ENCODE data around the gene ORM1. TPM values are rescaled to one million over a fixed set of nuclear protein-coding genes. Genes with fewer than 3 reads are reported as not detected.
"Not testable (repeated sequence)": the region's sequence is repeated elsewhere in the genome, so short reads cannot be mapped to it uniquely, and the experiment has no call there.

The ORM1 gene
- total RNA-seq: 3.1 TPM
- 3.4 TPM for polyA plus RNA-seq
- long read RNA-seq, donor 1: 0 reads
- long read RNA-seq, donor 2: 0 reads
- long read RNA-seq, donor 3: 0 reads
- long read RNA-seq, donor 4: 0 reads
- long read RNA-seq, donor 5, partial matches to known transcripts: 0 of 2 reads
- long read RNA-seq, donor 5, other reads (novel, unspliced or antisense): 0 of 2 reads
- long read RNA-seq, donor 6, partial matches to known transcripts: 0 of 1 reads
- long read RNA-seq, donor 6, other reads (novel, unspliced or antisense): 0 of 1 reads
- long read RNA-seq, donor 7, partial matches to known transcripts: 0 of 1 reads
- long read RNA-seq, donor 7, other reads (novel, unspliced or antisense): 0 of 1 reads
- long read RNA-seq, donor 8: 0 reads
- long read RNA-seq, donor 9, partial matches to known transcripts: 0 of 1 reads
- long read RNA-seq, donor 9, other reads (novel, unspliced or antisense): 0 of 1 reads
- long read RNA-seq, donor 10: 0 reads

DNA sequence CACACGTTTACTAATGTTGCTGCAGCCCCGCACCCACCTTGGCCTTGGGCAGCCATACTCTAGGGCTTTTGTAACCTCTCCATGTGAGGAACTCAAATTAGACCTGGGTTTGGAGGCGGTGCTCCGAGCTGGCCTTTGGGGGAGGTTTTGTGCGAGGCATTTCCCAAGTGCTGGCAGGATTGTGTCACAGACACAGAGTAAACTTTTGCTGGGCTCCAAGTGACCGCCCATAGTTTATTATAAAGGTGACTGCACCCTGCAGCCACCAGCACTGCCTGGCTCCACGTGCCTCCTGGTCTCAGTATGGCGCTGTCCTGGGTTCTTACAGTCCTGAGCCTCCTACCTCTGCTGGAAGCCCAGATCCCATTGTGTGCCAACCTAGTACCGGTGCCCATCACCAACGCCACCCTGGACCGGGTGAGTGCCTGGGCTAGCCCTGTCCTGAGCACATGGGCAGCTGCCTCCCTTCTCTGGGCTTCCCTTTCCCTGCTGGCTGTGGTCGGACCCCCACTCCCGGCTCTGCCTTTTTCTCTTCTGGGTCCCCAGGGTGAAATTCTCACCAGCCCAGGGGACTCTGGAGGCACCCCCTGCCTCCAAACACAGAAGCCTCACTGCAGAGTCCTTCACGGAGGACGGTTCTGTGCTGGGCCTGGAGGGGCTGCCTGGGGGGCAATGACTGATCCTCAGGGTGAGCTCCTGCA lies at the start of gene ORM1:
Gene ORM1, plus strand, starts transcription at position 268 of the 701 bp plus-strand sequence. Its CDS starts 36 bp downstream, at position 304.
- WGBS: 90% methylated on average over 4 of the region's 15 CpGs

DNA sequence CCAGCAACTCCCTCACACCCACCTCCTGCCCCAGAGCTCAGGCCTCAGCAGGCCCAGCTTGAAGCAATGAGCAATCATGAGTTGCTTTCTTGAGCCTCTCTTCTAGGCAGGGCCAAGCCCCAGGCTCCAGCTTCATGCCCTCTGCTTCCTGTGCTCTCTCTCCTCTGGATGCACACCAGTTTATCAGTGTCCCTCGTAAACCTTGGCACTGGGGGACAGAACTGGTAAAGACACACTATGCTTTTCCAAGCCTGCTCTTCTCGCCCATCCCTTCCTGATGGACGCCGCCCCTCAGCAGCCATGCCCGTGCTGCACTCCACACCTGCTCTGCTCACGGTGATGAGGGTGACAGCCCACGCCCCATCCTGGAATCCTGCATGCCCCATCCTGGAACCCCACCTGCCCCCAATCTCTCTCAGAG lies 49.4 kb upstream of the ORM1 start:
- H3K27ac ChIP-seq (ENCODE audit: low read depth in 1 of 2, low read length in 1 of 2): no peak overlapping the region
- no peak for DNase-seq (ENCODE audit: low read depth in 6 of 9, low spot score in 9 of 9)
- WGBS: 88% methylated on average over 7 of the region's 7 CpGs

More for the DNA sequence above, at the start of gene ORM1:
- not testable (repeated sequence) for H3K27me3 ChIP-seq (ENCODE audit: control insufficient read depth in 2 of 2, insufficient read depth in 1 of 2, low read length in 1 of 2); H3K4me3 ChIP-seq (ENCODE audit: low read length in 2 of 2); H3K27ac ChIP-seq (ENCODE audit: low read depth in 1 of 2, low read length in 1 of 2); H3K9me3 ChIP-seq (ENCODE audit: control insufficient read depth in 2 of 2, insufficient read depth in 1 of 2, low read length in 1 of 2); H3K36me3 ChIP-seq (ENCODE audit: control insufficient read depth in 2 of 2, insufficient read depth in 2 of 2, low read length in 1 of 2); DNase-seq (ENCODE audit: low read depth in 6 of 9, low spot score in 9 of 9); H3K4me1 ChIP-seq (ENCODE audit: control insufficient read depth in 2 of 2, insufficient read depth in 2 of 2, low read length in 2 of 2)

DNA sequence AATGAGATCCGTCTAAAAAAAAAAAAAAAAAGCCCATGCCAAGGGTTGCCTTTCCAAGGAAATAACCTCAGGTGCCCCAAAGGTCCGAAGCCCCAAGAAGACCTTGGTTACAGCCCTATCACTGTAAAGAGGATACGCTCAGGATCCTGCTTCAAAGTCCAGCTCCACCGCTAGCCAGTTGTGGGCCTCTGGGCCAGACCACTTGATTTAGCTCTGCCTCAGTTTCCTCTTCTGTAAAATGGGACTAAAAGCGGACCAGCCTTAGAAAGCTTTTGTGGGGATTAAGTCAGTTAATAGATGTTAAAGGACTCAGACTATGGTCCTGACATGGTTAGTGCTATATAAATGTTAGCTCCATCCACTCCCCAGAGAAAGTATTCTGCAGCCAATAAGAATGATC lies 48.7 kb upstream of the ORM1 start:
- DNase-seq (ENCODE audit: low read depth in 6 of 9, low spot score in 9 of 9): no peak

More for the DNA sequence above, 49.4 kb upstream of the ORM1 start:
- Histone ChIP-seq H3K9me3 (ENCODE audit: control insufficient read depth in 2 of 2, insufficient read depth in 1 of 2, low read length in 1 of 2) (no peaks in the 10 kb centered on the region), H3K4me3 (ENCODE audit: low read length in 2 of 2) (no peak overlapping the region), H3K27me3 (ENCODE audit: control insufficient read depth in 2 of 2, insufficient read depth in 1 of 2, low read length in 1 of 2) (no peaks in the 10 kb centered on the region), H3K4me1 (ENCODE audit: control insufficient read depth in 2 of 2, insufficient read depth in 2 of 2, low read length in 2 of 2) (no peaks in the 10 kb centered on the region), H3K36me3 (ENCODE audit: control insufficient read depth in 2 of 2, insufficient read depth in 2 of 2, low read length in 1 of 2) (no peaks in the 10 kb centered on the region)

DNA sequence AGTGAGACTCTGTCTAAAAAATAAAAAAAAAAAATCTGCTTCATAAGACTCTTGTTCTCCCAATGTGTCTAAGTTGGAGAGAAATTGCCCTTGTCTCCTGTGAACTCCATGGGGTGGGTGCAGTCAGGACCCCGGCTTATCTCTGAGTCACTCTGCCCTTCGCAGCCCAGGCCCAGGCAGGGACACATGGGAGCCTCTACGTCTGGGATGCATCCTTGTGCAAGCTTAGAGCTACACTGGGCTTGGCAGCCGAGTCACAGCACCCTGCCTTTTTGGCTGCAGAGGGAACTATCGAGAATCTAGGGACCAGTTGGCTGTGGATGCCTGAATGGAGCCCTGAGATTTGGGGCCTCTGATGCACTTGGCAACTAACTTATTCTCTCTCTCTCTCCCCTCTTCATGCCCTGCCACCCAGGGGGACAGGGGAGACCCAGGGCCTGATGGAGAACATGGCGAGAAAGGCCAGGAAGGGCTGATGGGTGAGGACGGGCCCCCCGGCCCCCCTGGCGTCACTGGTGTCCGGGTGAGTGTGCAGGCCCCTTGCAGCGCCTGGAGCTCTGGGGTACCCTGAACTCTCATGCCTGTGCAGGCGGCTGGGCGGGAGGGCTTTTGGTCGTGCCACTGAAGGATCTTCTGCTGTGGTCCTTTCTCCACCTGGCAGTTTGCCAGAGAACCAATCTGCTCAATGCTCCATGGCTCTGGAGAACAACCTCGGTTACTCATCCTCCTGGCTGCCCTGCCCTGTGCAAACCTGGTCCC lies 47.5 kb upstream of the ORM1 start:
- DNase-seq (ENCODE audit: low read depth in 6 of 9, low spot score in 9 of 9): no peak
- 92% methylated on average over 15 of the region's 15 CpGs for WGBS
- Histone ChIP-seq H3K4me3 (ENCODE audit: low read length in 2 of 2) (no peak overlapping the region), H3K27ac (ENCODE audit: low read depth in 1 of 2, low read length in 1 of 2) (no peak overlapping the region), H3K36me3 (ENCODE audit: control insufficient read depth in 2 of 2, insufficient read depth in 2 of 2, low read length in 1 of 2) (no peaks in the 10 kb centered on the region), H3K4me1 (ENCODE audit: control insufficient read depth in 2 of 2, insufficient read depth in 2 of 2, low read length in 2 of 2) (no peaks in the 10 kb centered on the region), H3K9me3 (ENCODE audit: control insufficient read depth in 2 of 2, insufficient read depth in 1 of 2, low read length in 1 of 2) (no peaks in the 10 kb centered on the region), H3K27me3 (ENCODE audit: control insufficient read depth in 2 of 2, insufficient read depth in 1 of 2, low read length in 1 of 2) (no peaks in the 10 kb centered on the region)

More for the DNA sequence above, 48.7 kb upstream of the ORM1 start:
- no peak overlapping the region for H3K27ac ChIP-seq (ENCODE audit: low read depth in 1 of 2, low read length in 1 of 2)
- H3K4me1 ChIP-seq (ENCODE audit: control insufficient read depth in 2 of 2, insufficient read depth in 2 of 2, low read length in 2 of 2): no peaks in the 10 kb centered on the region
- H3K4me3 ChIP-seq (ENCODE audit: low read length in 2 of 2): no peak overlapping the region
- H3K9me3 ChIP-seq (ENCODE audit: control insufficient read depth in 2 of 2, insufficient read depth in 1 of 2, low read length in 1 of 2): no peaks in the 10 kb centered on the region
- no peaks in the 10 kb centered on the region for H3K27me3 ChIP-seq (ENCODE audit: control insufficient read depth in 2 of 2, insufficient read depth in 1 of 2, low read length in 1 of 2)
- 96% methylated on average over 5 of the region's 5 CpGs for WGBS
- no peaks in the 10 kb centered on the region for H3K36me3 ChIP-seq (ENCODE audit: control insufficient read depth in 2 of 2, insufficient read depth in 2 of 2, low read length in 1 of 2)

DNA sequence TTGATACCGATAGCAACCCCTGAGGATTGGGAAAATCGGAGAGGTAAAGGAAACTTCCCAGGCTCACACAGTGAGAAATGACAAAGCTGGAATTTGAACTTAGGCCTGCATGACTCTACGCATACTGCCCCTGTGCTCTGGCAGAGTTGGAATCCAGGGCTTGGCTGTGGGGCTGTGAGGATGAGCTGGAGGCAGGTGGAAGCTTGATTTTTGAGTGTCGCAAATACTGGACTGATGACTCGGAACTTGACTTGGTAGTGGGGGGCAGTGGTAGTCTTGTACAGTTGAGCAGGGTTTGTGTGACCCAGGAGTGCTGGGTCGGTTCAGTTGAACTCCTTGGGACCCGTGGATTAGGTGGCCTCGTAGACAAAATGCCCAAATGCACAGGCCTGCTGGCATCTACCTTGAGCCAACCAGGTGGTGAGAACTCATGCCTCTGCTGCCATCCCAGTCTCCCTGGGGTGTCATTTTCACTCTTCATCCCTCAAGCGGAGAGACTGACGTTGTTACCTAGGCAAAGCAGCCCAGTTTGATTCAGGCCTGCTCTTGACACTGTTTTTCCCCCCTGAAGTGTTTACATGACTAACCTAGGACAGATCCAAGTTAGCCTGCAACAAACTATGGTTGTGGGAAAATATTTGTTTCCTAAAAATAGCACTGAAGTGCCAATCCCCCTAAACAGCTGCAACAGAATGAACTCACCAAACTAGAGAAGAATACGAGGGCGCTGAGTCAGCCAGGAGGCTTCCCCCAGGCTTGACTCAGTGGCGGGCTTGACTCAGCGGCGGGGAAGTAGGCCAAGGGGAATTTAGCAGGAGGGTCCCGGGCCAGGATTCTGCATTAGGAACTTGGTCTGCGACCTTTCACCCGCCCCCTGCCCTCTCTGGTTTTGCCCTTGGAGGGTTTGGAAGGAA lies 45.7 kb upstream of the ORM1 start:
- Histone ChIP-seq H3K27me3 (ENCODE audit: control insufficient read depth in 2 of 2, insufficient read depth in 1 of 2, low read length in 1 of 2) (no peaks in the 10 kb centered on the region), H3K4me3 (ENCODE audit: low read length in 2 of 2) (no peak overlapping the region), H3K36me3 (ENCODE audit: control insufficient read depth in 2 of 2, insufficient read depth in 2 of 2, low read length in 1 of 2) (no peaks in the 10 kb centered on the region), H3K27ac (ENCODE audit: low read depth in 1 of 2, low read length in 1 of 2) (no peak overlapping the region), H3K4me1 (ENCODE audit: control insufficient read depth in 2 of 2, insufficient read depth in 2 of 2, low read length in 2 of 2) (no peaks in the 10 kb centered on the region), H3K9me3 (ENCODE audit: control insufficient read depth in 2 of 2, insufficient read depth in 1 of 2, low read length in 1 of 2) (no peaks in the 10 kb centered on the region)
- 92% methylated on average over 18 of the region's 18 CpGs for WGBS
- no peak for DNase-seq (ENCODE audit: low read depth in 6 of 9, low spot score in 9 of 9)

DNA sequence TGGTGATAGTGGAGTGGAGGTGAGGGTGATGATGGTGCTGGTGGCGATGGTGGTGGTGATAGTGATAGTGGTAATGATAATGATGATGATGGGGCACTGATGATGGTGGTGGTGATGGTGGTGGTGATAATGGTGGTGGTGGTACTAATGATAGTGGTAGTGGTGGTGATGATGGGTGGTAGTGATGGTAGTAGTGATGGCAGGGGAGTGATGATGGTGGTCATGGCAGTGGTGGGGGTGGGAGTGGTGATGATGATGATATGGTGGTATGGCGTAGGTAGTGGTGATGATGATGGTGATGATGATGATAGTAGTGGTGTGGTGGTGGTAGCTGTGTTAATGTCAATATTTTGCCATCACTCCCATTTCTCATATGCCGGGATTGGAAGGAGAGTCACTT lies 44.5 kb upstream of the ORM1 start:
- no peak for DNase-seq (ENCODE audit: low read depth in 6 of 9, low spot score in 9 of 9)
- Histone ChIP-seq H3K36me3 (ENCODE audit: control insufficient read depth in 2 of 2, insufficient read depth in 2 of 2, low read length in 1 of 2) (no peaks in the 10 kb centered on the region), H3K9me3 (ENCODE audit: control insufficient read depth in 2 of 2, insufficient read depth in 1 of 2, low read length in 1 of 2) (no peaks in the 10 kb centered on the region), H3K4me1 (ENCODE audit: control insufficient read depth in 2 of 2, insufficient read depth in 2 of 2, low read length in 2 of 2) (peaks cover 0 to 4% of the 10 kb centered on the region in 2 donors), H3K27me3 (ENCODE audit: control insufficient read depth in 2 of 2, insufficient read depth in 1 of 2, low read length in 1 of 2) (no peaks in the 10 kb centered on the region), H3K4me3 (ENCODE audit: low read length in 2 of 2) (no peak overlapping the region), H3K27ac (ENCODE audit: low read depth in 1 of 2, low read length in 1 of 2) (no peak overlapping the region)
- 87% methylated on average over 3 of the region's 3 CpGs for WGBS

DNA sequence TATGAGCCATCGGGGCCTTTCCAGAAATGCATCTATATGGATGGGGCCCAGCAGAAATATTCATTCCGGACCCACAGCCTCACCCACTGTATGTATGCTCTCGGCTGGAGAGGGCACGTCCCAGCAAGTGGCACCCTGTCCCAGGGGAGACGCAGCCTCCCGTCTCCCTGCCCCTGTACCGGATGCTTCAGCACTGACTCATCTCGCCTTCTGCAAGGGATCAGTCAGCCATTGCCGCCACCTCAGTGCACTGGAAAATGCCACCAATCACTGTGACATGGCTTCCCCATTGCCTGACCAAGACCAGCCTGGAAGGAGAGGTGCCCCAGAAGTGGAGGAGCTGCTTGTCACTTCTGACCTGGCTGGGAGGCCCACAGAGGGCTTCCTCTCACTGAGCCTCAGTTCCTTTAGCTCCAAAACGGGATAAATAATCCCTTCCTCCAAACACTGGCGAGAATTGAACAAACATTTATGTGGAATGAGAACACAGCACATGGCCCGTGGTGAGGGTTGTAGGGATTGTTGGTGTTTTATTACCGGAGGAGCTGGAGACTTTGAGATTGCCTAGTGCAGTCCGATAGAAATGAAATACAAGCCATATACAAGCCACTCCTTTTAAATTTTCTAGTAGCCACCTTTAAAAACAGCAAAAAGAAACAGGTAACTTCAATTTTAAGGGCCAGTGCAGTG lies 43.9 kb upstream of the ORM1 start:
- 91% methylated on average over 14 of the region's 14 CpGs for WGBS
- H3K36me3 ChIP-seq (ENCODE audit: control insufficient read depth in 2 of 2, insufficient read depth in 2 of 2, low read length in 1 of 2): no peaks in the 10 kb centered on the region
- H3K27ac ChIP-seq (ENCODE audit: low read depth in 1 of 2, low read length in 1 of 2): no peak overlapping the region

DNA sequence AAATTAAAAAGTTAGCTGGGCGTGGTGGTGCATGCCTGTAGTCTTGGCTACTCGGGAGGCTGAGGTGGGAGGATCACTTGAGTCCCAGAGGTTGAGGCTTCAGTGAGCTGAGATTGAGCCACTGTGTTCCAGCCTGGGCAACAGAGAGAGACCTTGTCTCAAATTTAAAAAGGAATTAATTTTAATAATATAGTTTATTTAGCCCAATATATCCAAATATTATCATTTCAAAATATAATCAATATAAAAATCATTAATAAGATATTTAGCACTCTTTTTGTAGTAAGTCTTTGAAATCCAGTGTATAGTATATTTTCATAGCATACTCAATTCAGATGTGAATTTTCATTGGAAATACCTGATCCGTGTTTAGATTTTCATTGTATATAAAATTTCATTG lies 43.2 kb upstream of the ORM1 start:
- Histone ChIP-seq H3K36me3 (ENCODE audit: control insufficient read depth in 2 of 2, insufficient read depth in 2 of 2, low read length in 1 of 2) (no peaks in the 10 kb centered on the region), H3K27ac (ENCODE audit: low read depth in 1 of 2, low read length in 1 of 2) (no peak overlapping the region)
- WGBS: 99% methylated on average over 3 of the region's 3 CpGs

More for the DNA sequence above, 43.9 kb upstream of the ORM1 start:
- H3K9me3 ChIP-seq (ENCODE audit: control insufficient read depth in 2 of 2, insufficient read depth in 1 of 2, low read length in 1 of 2): no peaks in the 10 kb centered on the region
- H3K4me3 ChIP-seq (ENCODE audit: low read length in 2 of 2): no peak overlapping the region
- peaks cover 0 to 4% of the 10 kb centered on the region in 2 donors for H3K4me1 ChIP-seq (ENCODE audit: control insufficient read depth in 2 of 2, insufficient read depth in 2 of 2, low read length in 2 of 2)
- no peak for DNase-seq (ENCODE audit: low read depth in 6 of 9, low spot score in 9 of 9)
- no peaks in the 10 kb centered on the region for H3K27me3 ChIP-seq (ENCODE audit: control insufficient read depth in 2 of 2, insufficient read depth in 1 of 2, low read length in 1 of 2)

More for the DNA sequence above, 43.2 kb upstream of the ORM1 start:
- H3K4me3 ChIP-seq (ENCODE audit: low read length in 2 of 2): no peak overlapping the region
- peaks cover 0 to 4% of the 10 kb centered on the region in 2 donors for H3K4me1 ChIP-seq (ENCODE audit: control insufficient read depth in 2 of 2, insufficient read depth in 2 of 2, low read length in 2 of 2)
- no peaks in the 10 kb centered on the region for H3K9me3 ChIP-seq (ENCODE audit: control insufficient read depth in 2 of 2, insufficient read depth in 1 of 2, low read length in 1 of 2)
- no peak for DNase-seq (ENCODE audit: low read depth in 6 of 9, low spot score in 9 of 9)
- H3K27me3 ChIP-seq (ENCODE audit: control insufficient read depth in 2 of 2, insufficient read depth in 1 of 2, low read length in 1 of 2): no peaks in the 10 kb centered on the region
